Mesendoderm (in vitro differentiated cells): Measurements from ENCODE around the gene NRM. TPM values are rescaled to one million over a fixed set of nuclear protein-coding genes. Genes with fewer than 3 reads are reported as not detected.

Experiments
- DNase-seq: peaks from one replicate; pipeline ENCODE4 v3.0.0; 2013
- H2AK5ac ChIP-seq: 2 replicates; pipeline ENCODE4 v1.6.1; 2013; ENCODE audit warnings: low read length, inconsistent platforms
- H2BK120ac ChIP-seq: 2 replicates; pipeline ENCODE4 v1.6.1; 2013; ENCODE audit warnings: low read depth, mild to moderate bottlenecking, low read length, moderate library complexity, mixed read lengths
- H2BK15ac ChIP-seq: replicated peaks from 2 replicates; pipeline ENCODE4 v1.6.1; 2013; ENCODE audit warnings: low read depth, mild to moderate bottlenecking, moderate library complexity
- H2BK5ac ChIP-seq: 2 replicates; pipeline ENCODE4 v1.6.1; 2013; ENCODE audit warnings: low read length, inconsistent platforms
- H3K18ac ChIP-seq: 2 replicates; pipeline ENCODE4 v1.6.1; 2013; ENCODE audit warnings: mild to moderate bottlenecking, low read length, mixed read lengths
- H3K23ac ChIP-seq: one replicate; pipeline ENCODE4 v1.6.1; 2013; ENCODE audit warnings: low read length
- H3K27ac ChIP-seq: 2 replicates; pipeline ENCODE4 v1.5.1; 2013; ENCODE audit warnings: low read depth, mild to moderate bottlenecking, inconsistent platforms, low read length, moderate library complexity
- H3K27me3 ChIP-seq: 2 replicates; pipeline ENCODE4 v1.6.1; 2013; ENCODE audit warnings: low read length, control low read depth, mild to moderate bottlenecking, inconsistent platforms; ENCODE audit not compliant: insufficient read depth, poor library complexity
- H3K36me3 ChIP-seq: 2 replicates; pipeline ENCODE4 v1.6.1; 2013; ENCODE audit warnings: low read length, inconsistent platforms; ENCODE audit not compliant: control insufficient read depth, insufficient read depth
- H3K4ac ChIP-seq: one replicate; pipeline ENCODE4 v1.6.1; 2013; ENCODE audit warnings: low read depth, mild to moderate bottlenecking, low read length, moderate library complexity
- H3K4me1 ChIP-seq: 2 replicates; pipeline ENCODE4 v1.6.1; 2013; ENCODE audit warnings: low read depth, low read length, inconsistent platforms; ENCODE audit not compliant: control insufficient read depth
- H3K4me2 ChIP-seq: 2 replicates; pipeline ENCODE4 v1.6.1; 2013; ENCODE audit warnings: low read length
- H3K4me3 ChIP-seq: 2 replicates; pipeline ENCODE4 v1.5.1; 2013; ENCODE audit warnings: mild to moderate bottlenecking, low read length
- H3K56ac ChIP-seq: one replicate; pipeline ENCODE4 v1.6.1; 2013; ENCODE audit warnings: low read length
- H3K79me1 ChIP-seq: 2 replicates; pipeline ENCODE4 v1.6.1; 2013; ENCODE audit warnings: low read length, inconsistent platforms
- H3K79me2 ChIP-seq: 2 replicates; pipeline ENCODE4 v1.6.1; 2013; ENCODE audit warnings: mild to moderate bottlenecking, low read length; ENCODE audit not compliant: control insufficient read depth, insufficient read depth
- H3K9ac ChIP-seq: 2 replicates; pipeline ENCODE4 v1.6.1; 2013; ENCODE audit warnings: low read length, inconsistent platforms
- H4K5ac ChIP-seq: one replicate; pipeline ENCODE4 v1.6.1; 2013; ENCODE audit warnings: low read length
- H4K8ac ChIP-seq: one replicate; pipeline ENCODE4 v1.6.1; 2013; ENCODE audit warnings: low read depth, mild to moderate bottlenecking, control low read depth, low read length, moderate library complexity
- WGBS: extraction: QIAGEN DNeasy Blood & Tissue Kit; methylation state at CpG from one replicate; pipeline ENCODE4 v1.1.7; 2013; ENCODE audit warnings: low lambda C conversion rate, missing lambda C conversion rate; ENCODE audit not compliant: insufficient coverage; ENCODE audit errors: extremely low coverage; 5-methylcytosine and 5-hydroxymethylcytosine counted together
- polyA plus RNA-seq, 2 experiments: library from polyadenylated mRNA; stranded (reverse); fragments of 200-250 nt; gene quantifications; one replicate each; pipeline ENCODE4 v1.2.3, GENCODE V29; 2013

The NRM gene, protein sequence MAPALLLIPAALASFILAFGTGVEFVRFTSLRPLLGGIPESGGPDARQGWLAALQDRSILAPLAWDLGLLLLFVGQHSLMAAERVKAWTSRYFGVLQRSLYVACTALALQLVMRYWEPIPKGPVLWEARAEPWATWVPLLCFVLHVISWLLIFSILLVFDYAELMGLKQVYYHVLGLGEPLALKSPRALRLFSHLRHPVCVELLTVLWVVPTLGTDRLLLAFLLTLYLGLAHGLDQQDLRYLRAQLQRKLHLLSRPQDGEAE
- 49.8 TPM for polyA plus RNA-seq (2013, experiment 1 of 2)
- 49.7 TPM for polyA plus RNA-seq (2013, experiment 2 of 2)

DNA sequence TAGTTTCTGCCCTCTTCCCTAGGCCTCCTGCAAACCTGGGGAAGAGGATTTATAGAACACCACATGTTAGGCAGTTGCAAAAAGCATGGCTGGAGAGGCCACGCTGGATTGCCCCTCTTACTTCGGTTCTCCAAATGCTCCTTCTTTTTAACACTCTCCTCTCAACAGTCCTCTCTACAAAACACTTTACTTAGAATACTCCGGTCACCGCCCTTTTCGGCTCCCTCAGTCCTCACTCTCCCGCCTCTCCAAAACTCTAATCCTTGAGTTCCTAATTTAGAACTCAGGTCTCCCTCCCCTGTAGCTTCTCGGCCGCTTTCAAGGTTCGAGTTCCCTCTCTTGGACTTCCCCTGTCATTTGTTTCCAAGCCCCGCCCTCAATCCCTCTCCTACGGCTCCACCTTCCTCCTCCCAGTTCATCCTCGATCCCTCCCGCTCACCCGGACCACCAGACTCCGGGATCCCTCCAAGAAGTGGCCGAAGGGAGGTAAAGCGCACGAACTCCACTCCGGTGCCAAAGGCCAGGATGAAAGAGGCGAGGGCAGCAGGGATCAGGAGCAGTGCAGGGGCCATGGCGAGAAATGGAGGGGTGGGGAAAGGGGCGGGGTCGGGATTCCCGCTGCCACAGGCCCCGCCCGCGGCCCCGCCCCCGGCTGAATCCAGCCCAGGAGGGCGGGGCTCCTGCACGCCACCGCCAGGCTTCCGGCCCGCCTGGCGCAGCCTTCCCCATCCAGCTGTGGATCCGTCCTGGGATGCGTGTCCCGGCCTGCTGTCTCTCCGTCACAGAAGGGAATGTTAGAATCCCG, at the start of gene NRM:
Gene NRM (minus strand): TSS at position 582 of the 805 bp plus-strand sequence. CDS start 10 bp downstream, at position 572.
- Histone ChIP-seq H3K79me2 (peaks cover 9% of the 10 kb centered on the region), H3K56ac (peak within 1 kb of the TSS; percentile 98), H3K27me3 (no peaks in the 10 kb centered on the region), H3K4me3 (peak within 1 kb of the TSS; percentile 90), H3K4ac (peak within 1 kb of the TSS; percentile 78), H4K8ac (no peak within 1 kb of the TSS), H3K4me2 (peak within 1 kb of the TSS; percentile 82), H3K18ac (peak within 1 kb of the TSS; percentile 77), H2BK120ac (no peak within 1 kb of the TSS), H3K27ac (peak within 1 kb of the TSS; percentile 98), H2BK5ac (peak within 1 kb of the TSS; percentile 98), H3K79me1 (peaks cover 14% of the 10 kb centered on the region), H2BK15ac (no peak within 1 kb of the TSS), H2AK5ac (peak within 1 kb of the TSS; percentile 96), H3K4me1 (peaks cover 10% of the 10 kb centered on the region), H3K9ac (peak within 1 kb of the TSS; percentile 95), H4K5ac (no peak within 1 kb of the TSS), H3K36me3 (no peaks in the 10 kb centered on the region), H3K23ac (peak within 1 kb of the TSS; percentile 90)
- no CpG with 5 or more reads among the region's 40 CpGs for WGBS
- peak; percentile 95 for DNase-seq

DNA sequence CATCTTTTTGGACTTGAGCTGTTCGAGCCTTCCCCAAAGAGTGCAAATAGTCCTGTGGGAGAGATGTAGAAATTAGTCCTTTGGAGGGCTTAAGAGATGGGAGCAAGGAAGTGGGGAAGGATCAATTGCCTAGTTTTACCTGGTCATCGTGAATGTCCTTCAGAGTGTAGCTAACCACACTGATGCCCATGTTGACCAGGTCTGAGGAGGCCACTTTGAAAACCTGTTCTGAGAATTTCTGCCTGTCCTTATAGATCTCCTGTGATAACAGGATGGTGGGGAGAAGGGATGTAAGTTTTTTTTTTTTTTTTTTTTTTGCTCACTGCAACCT, 49.7 kb upstream of the NRM start:
- Histone ChIP-seq H3K23ac (no peak overlapping the region), H2BK15ac (no peak overlapping the region), H3K4me2 (no peak overlapping the region), H3K4me1 (peaks cover 8% of the 10 kb centered on the region), H2AK5ac (no peak overlapping the region), H4K5ac (no peak overlapping the region), H4K8ac (no peak overlapping the region), H2BK120ac (no peak overlapping the region), H3K27me3 (no peaks in the 10 kb centered on the region), H3K79me1 (peaks cover 13% of the 10 kb centered on the region), H3K9ac (no peak overlapping the region), H3K4me3 (no peak overlapping the region), H3K18ac (no peak overlapping the region), H3K36me3 (peaks cover 13% of the 10 kb centered on the region), H3K27ac (no peak overlapping the region), H3K4ac (no peak overlapping the region), H2BK5ac (no peak overlapping the region), H3K56ac (no peak overlapping the region), H3K79me2 (peaks cover 29% of the 10 kb centered on the region)
- no peak for DNase-seq
- no CpG with 5 or more reads among the region's 2 CpGs for WGBS

DNA sequence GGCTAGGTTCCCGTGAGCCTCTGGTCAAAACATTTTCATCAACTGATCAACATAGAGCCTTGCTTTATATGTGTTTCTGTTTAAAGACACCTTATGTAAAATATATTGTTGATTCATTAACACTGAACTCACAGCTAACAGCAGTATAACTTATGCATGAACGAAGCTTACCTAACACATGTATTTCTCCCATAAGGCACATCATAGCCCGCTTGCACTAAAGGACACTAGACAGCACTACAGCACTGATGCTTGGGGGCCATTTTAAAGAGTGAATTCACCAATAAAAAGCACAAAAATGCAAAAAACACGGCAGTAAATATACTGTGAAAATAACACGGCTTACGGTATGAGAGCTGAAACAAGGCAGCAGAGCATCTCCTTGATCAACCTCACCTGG, 47.7 kb upstream of the NRM start:
- DNase-seq, result no peak
- Histone ChIP-seq H3K56ac (no peak overlapping the region), H2BK5ac (no peak overlapping the region), H3K23ac (no peak overlapping the region), H2BK15ac (no peak overlapping the region), H3K27me3 (no peaks in the 10 kb centered on the region), H4K5ac (no peak overlapping the region), H3K4me3 (no peak overlapping the region), H3K27ac (no peak overlapping the region), H3K9ac (peak overlapping the region; percentile 32), H3K79me2 (peaks cover 21% of the 10 kb centered on the region), H3K36me3 (peaks cover 13% of the 10 kb centered on the region), H3K4ac (no peak overlapping the region), H4K8ac (no peak overlapping the region), H3K79me1 (peaks cover 13% of the 10 kb centered on the region), H2BK120ac (no peak overlapping the region), H3K4me2 (no peak overlapping the region), H2AK5ac (no peak overlapping the region), H3K18ac (no peak overlapping the region), H3K4me1 (peaks cover 4% of the 10 kb centered on the region)
- WGBS, result no CpG with 5 or more reads among the region's 6 CpGs

DNA sequence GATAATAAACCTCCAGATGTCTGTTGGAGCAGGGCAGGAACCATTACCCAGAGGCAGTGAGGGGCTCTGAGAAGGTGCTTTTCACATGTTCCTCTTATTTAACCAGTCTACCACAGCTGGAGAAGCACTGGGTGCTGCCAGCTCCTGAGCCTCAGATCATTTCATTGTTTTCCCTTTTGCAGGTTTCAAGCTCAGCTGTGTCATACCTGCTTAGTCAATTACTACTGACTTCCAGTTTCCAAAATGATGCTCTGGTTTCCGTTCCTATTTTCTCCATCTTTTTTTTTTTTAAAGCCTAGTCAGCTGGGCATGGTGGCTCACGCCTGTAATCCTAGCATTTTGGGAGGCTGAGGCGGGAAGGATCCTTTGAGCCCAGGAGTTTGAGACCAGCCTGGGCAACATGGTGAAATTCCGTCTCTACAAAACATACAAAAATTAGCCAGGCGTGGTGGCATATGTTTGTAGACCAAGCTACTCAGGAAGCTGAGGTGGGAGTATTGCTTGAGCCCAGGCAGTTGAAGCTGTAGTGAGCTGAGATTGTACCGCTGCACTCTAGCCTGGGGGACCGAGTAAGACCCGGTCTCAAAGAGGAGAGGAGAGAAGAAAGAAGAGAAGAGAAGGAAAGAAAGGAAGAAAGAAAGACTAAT, 45.0 kb upstream of the NRM start:
- Histone ChIP-seq H2BK5ac (no peak overlapping the region), H3K4me1 (no peaks in the 10 kb centered on the region), H3K4me3 (no peak overlapping the region), H3K18ac (no peak overlapping the region), H3K79me2 (peaks cover 3% of the 10 kb centered on the region), H3K27ac (no peak overlapping the region), H4K5ac (no peak overlapping the region), H4K8ac (no peak overlapping the region), H2BK15ac (no peak overlapping the region), H3K56ac (no peak overlapping the region), H3K4me2 (no peak overlapping the region), H3K36me3 (peaks cover 10% of the 10 kb centered on the region), H3K27me3 (no peaks in the 10 kb centered on the region), H2BK120ac (no peak overlapping the region), H2AK5ac (no peak overlapping the region), H3K23ac (no peak overlapping the region), H3K9ac (no peak overlapping the region), H3K79me1 (peaks cover 11% of the 10 kb centered on the region), H3K4ac (no peak overlapping the region)
- no peak for DNase-seq
- no CpG with 5 or more reads among the region's 8 CpGs for WGBS

DNA sequence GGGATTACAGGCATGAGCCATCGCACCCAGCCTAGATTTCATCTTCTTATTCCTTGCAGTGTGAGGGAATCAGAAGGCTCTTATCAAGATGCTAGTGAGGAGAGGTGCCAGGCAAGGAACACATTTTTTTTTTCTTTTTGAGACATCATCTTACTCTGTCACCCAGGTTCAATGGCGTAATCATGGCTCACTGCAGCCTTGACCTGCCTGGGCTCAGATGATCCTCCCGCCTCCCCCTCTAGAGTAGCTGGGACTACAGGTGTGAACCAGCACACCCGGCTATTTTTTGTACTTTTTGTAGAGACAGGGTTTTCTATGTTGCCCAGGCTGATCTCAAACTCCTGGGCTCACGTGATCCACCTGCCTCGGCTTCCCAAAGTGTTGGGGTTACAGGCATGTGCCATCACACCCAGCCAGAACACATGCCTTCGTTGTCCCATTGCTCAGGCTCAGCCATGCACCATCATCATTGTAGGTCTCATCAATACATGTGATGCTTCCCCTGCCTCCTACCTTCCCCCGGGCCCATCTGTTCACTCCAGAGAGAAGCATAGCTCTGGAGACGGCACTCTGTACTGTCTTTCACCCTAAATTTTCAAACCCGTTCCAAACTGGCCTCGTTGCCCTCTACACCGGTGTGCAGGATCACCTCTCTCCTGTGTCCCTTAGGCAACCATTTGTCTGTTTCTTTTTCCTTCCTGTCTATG, 41.6 kb upstream of the NRM start:
- H3K4ac ChIP-seq, result no peak overlapping the region
- H3K56ac ChIP-seq, result no peak overlapping the region
- no peak overlapping the region for H4K8ac ChIP-seq
- H2BK120ac ChIP-seq, result no peak overlapping the region
- H2BK5ac ChIP-seq, result no peak overlapping the region
- no peak overlapping the region for H3K27ac ChIP-seq
- DNase-seq, result no peak
- H3K9ac ChIP-seq, result no peak overlapping the region
- peaks cover 2% of the 10 kb centered on the region for H3K79me1 ChIP-seq
- H3K18ac ChIP-seq, result no peak overlapping the region
- H3K27me3 ChIP-seq, result no peaks in the 10 kb centered on the region
- no peak overlapping the region for H2AK5ac ChIP-seq
- WGBS, result no CpG with 5 or more reads among the region's 12 CpGs
- no peak overlapping the region for H3K23ac ChIP-seq
- H3K36me3 ChIP-seq, result peaks cover 9% of the 10 kb centered on the region
- no peak overlapping the region for H3K4me3 ChIP-seq
- H3K79me2 ChIP-seq, result no peaks in the 10 kb centered on the region
- H4K5ac ChIP-seq, result no peak overlapping the region
- H3K4me1 ChIP-seq, result no peaks in the 10 kb centered on the region
- no peak overlapping the region for H3K4me2 ChIP-seq
- H2BK15ac ChIP-seq, result no peak overlapping the region
